HEK293 (cell line): ENCODE data around the gene FAM193A.
"Not testable (repeated sequence)": the region's sequence is repeated elsewhere in the genome, so short reads cannot be mapped to it uniquely, and the experiment has no call there.

Experiments
- CTCF ChIA-PET: fragments of 350-600 bp; formaldehyde crosslinking; extraction: SDS; loops from one replicate; lab custom pipeline; 2021; ENCODE audit warnings: antibody characterized with exemption; lab: Yijun Ruan, JAX
- POLR2A ChIA-PET: fragments of 300-600 bp; formaldehyde crosslinking; extraction: SDS; loops from one replicate; lab custom pipeline; 2020; ENCODE audit warnings: antibody characterized with exemption, inconsistent platforms; lab: Yijun Ruan, JAX
- H3K27ac ChIP-seq: fragments of 200-500 bp; sonication (Bioruptor generic); 2 replicates; pipeline ENCODE4 v1.5.1; 2014; ENCODE audit warnings: low read depth, low read length, control low read depth, inconsistent platforms; ENCODE audit errors: extremely low read depth
- H3K36me3 ChIP-seq, 2 experiments: fragments of 200-500 bp in 1 of 2; sonication (Bioruptor generic) in 1 of 2; 1 replicate in 1 of 2; 2 replicates in 1 of 2; pipeline ENCODE4 v1.5.1; 2014 to 2017; ENCODE audit warnings: inconsistent platforms in 2 of 2, low read length in 2 of 2; ENCODE audit not compliant: control insufficient read depth in 2 of 2, insufficient read depth in 1 of 2
- H3K4me1 ChIP-seq: fragments of 200-500 bp; sonication (Bioruptor generic); 2 replicates; pipeline ENCODE4 v1.5.1; 2014; ENCODE audit warnings: mild to moderate bottlenecking, low read length, inconsistent platforms; ENCODE audit not compliant: control insufficient read depth, insufficient read depth
- H3K4me3 ChIP-seq: 2 replicates; pipeline ENCODE4 v1.5.1; 2011; ENCODE audit warnings: low read depth, mild to moderate bottlenecking, control low read depth, low read length, moderate library complexity
- H3K9me3 ChIP-seq: fragments of 200-500 bp; sonication (Bioruptor generic); 2 replicates; pipeline ENCODE4 v1.5.1; 2014; ENCODE audit warnings: low read depth, low read length, inconsistent platforms; ENCODE audit not compliant: control insufficient read depth, insufficient read depth
- HOXC10 ChIP-seq: sonication (generic); formaldehyde crosslinking; IDR thresholded peaks from 2 replicates; pipeline ENCODE4 v1.8.1; 2023; ENCODE audit warnings: mild to moderate bottlenecking, missing genetic modification reagents
- KLF7 ChIP-seq: fragments of 450-650 bp; formaldehyde crosslinking; IDR thresholded peaks from 2 replicates; pipeline ENCODE4 v1.5.1; 2016; ENCODE audit warnings: missing biosample characterization, missing genetic modification characterization, borderline replicate concordance
- SP7 ChIP-seq: fragments of 450-650 bp; formaldehyde crosslinking; IDR thresholded peaks from 2 replicates; pipeline ENCODE4 v1.5.1; 2016; ENCODE audit warnings: missing biosample characterization, missing genetic modification characterization
- YY2 ChIP-seq: fragments of 450-650 bp; formaldehyde crosslinking; IDR thresholded peaks from 2 replicates; pipeline ENCODE4 v1.5.1; 2016; ENCODE audit warnings: missing biosample characterization, missing genetic modification characterization
- ZNF146 ChIP-seq: fragments of 450-650 bp; formaldehyde crosslinking; IDR thresholded peaks from 2 replicates; pipeline ENCODE4 v1.5.1; 2016; ENCODE audit warnings: missing biosample characterization, missing genetic modification characterization
- ZNF23 ChIP-seq: fragments of 450-650 bp; formaldehyde crosslinking; IDR thresholded peaks from 2 replicates; pipeline ENCODE4 v1.5.1; 2016; ENCODE audit warnings: missing biosample characterization, missing genetic modification characterization, borderline replicate concordance
- ZNF292 ChIP-seq: fragments of 450-650 bp; formaldehyde crosslinking; IDR thresholded peaks from 2 replicates; pipeline ENCODE4 v1.5.1; 2016; ENCODE audit warnings: low read depth, missing biosample characterization, missing genetic modification characterization, borderline replicate concordance
- ZNF530 ChIP-seq: fragments of 450-650 bp; formaldehyde crosslinking; IDR thresholded peaks from 2 replicates; pipeline ENCODE4 v1.5.1; 2016; ENCODE audit warnings: low read depth, missing biosample characterization, missing genetic modification characterization
- ZNF600 ChIP-seq: fragments of 450-650 bp; formaldehyde crosslinking; IDR thresholded peaks from 2 replicates; pipeline ENCODE4 v1.5.1; 2016; ENCODE audit warnings: missing biosample characterization, missing genetic modification characterization
- ZNF624 ChIP-seq: fragments of 450-650 bp; formaldehyde crosslinking; IDR thresholded peaks from 2 replicates; pipeline ENCODE4 v1.5.1; 2017; ENCODE audit warnings: missing biosample characterization, missing genetic modification characterization
- ZNF776 ChIP-seq: fragments of 450-650 bp; formaldehyde crosslinking; IDR thresholded peaks from 2 replicates; pipeline ENCODE4 v1.5.0; 2017; ENCODE audit warnings: missing biosample characterization, missing genetic modification characterization, borderline replicate concordance
- TF ChIP-seq, protein P1 (sequence below): fragments of 450-650 bp; formaldehyde crosslinking; IDR thresholded peaks from 2 replicates; pipeline ENCODE4 v1.5.1; 2016; ENCODE audit warnings: missing biosample characterization, missing genetic modification characterization
- TF ChIP-seq, protein P2 (sequence below): fragments of 450-650 bp; IDR thresholded peaks from 2 replicates; pipeline ENCODE4 v1.5.1; 2018; ENCODE audit warnings: missing biosample characterization, mild to moderate bottlenecking, missing genetic modification characterization
- TF ChIP-seq, protein P3 (sequence below): fragments of 450-650 bp; formaldehyde crosslinking; IDR thresholded peaks from 2 replicates; pipeline ENCODE4 v1.5.1; 2017; ENCODE audit warnings: missing biosample characterization, missing genetic modification characterization

The FAM193A gene

DNA sequence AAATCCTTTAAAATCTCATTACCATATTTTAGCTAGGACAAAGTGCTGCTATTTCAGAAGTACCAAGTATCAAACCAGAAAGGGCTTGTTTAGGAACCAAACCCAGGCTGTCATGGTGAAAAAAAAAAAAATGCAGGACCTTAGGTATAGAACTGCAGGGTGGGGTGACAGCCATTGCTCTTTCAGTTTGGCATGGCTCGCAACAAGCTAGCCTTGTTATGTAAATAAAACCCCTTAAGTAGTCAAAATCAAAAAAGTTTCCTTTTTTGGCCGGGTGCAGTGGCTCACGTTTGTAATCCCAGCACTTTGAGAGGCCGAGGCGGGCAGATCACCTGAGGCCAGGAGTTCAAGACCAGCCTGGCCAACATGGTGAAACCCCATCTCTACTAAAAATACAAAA, 244.2 kb downstream of the FAM193A start:
- CTCF ChIA-PET, result interaction anchor here (0.7 kb wide), 1 partner anchor 561 kb away, joined by 3 read pairs; no protein-coding TSS in a partner anchor
- POLR2A ChIA-PET, result not testable (repeated sequence)

DNA sequence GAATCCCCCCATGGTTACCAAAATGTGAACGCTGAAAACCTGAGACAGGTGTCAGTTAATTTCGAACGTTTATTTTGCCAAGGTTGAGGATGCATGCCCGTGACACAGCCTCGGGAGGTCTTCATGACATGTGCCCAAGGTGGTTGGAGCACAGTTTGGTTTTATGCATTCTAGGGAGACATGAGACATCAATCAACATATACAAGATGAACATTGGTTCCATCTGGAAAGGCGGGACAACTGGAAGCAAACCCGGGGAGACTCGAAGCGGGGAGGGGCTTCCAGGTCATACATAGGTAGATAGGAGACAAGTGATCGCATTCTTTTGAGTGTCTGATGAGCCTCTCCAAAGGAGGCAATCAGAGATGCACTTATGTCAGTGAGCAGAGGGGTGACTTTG, 245.5 kb downstream of the FAM193A start:
- CTCF ChIA-PET, result interaction anchor here (0.8 kb wide), 1 partner anchor 18 kb away, joined by 3 read pairs; no protein-coding TSS in a partner anchor
- Histone ChIP-seq H3K9me3 (no peaks in the 10 kb centered on the region), H3K36me3 (no peaks in the 10 kb centered on the region), H3K4me1 (no peaks in the 10 kb centered on the region), H3K4me3 (no peak overlapping the region), H3K27ac (no peak overlapping the region)
- POLR2A ChIA-PET, result no interaction called here
- TF ChIP-seq HOXC10 (CRISPR knock-in tag), result no peak
- no peak for TF ChIP-seq ZNF776
- TF ChIP-seq, protein P1, sequence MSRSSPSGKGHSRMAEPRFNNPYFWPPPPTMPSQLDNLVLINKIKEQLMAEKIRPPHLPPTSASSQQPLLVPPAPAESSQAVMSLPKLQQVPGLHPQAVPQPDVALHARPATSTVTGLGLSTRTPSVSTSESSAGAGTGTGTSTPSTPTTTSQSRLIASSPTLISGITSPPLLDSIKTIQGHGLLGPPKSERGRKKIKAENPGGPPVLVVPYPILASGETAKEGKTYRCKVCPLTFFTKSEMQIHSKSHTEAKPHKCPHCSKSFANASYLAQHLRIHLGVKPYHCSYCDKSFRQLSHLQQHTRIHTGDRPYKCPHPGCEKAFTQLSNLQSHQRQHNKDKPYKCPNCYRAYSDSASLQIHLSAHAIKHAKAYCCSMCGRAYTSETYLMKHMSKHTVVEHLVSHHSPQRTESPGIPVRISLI, result no peak
- TF ChIP-seq SP7, result no peak
- TF ChIP-seq, protein P2, sequence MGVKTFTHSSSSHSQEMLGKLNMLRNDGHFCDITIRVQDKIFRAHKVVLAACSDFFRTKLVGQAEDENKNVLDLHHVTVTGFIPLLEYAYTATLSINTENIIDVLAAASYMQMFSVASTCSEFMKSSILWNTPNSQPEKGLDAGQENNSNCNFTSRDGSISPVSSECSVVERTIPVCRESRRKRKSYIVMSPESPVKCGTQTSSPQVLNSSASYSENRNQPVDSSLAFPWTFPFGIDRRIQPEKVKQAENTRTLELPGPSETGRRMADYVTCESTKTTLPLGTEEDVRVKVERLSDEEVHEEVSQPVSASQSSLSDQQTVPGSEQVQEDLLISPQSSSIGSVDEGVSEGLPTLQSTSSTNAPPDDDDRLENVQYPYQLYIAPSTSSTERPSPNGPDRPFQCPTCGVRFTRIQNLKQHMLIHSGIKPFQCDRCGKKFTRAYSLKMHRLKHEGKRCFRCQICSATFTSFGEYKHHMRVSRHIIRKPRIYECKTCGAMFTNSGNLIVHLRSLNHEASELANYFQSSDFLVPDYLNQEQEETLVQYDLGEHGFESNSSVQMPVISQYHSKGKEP, result no peak
- TF ChIP-seq ZNF146 (tag by site-specific recombination), result no peak
- no peak for TF ChIP-seq KLF7 (tag by site-specific recombination)
- TF ChIP-seq ZNF530 (tag by site-specific recombination), result no peak
- no peak for TF ChIP-seq ZNF292 (tag by site-specific recombination)
- no peak for TF ChIP-seq ZNF600 (tag by site-specific recombination)
- no peak for TF ChIP-seq YY2 (tag by site-specific recombination)
- TF ChIP-seq, protein P3, sequence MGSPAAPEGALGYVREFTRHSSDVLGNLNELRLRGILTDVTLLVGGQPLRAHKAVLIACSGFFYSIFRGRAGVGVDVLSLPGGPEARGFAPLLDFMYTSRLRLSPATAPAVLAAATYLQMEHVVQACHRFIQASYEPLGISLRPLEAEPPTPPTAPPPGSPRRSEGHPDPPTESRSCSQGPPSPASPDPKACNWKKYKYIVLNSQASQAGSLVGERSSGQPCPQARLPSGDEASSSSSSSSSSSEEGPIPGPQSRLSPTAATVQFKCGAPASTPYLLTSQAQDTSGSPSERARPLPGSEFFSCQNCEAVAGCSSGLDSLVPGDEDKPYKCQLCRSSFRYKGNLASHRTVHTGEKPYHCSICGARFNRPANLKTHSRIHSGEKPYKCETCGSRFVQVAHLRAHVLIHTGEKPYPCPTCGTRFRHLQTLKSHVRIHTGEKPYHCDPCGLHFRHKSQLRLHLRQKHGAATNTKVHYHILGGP (tag by site-specific recombination), result no peak
- no peak for TF ChIP-seq ZNF23
- TF ChIP-seq ZNF624 (tag by site-specific recombination), result no peak

More for the DNA sequence above, 244.2 kb downstream of the FAM193A start:
- not testable (repeated sequence) for H3K9me3 ChIP-seq, H3K4me3 ChIP-seq, H3K27ac ChIP-seq, H3K36me3 ChIP-seq, H3K4me1 ChIP-seq
